Kidney epithelial cell (primary cell): Measurements from ENCODE around the gene MCM8. TPM values are rescaled to one million over a fixed set of nuclear protein-coding genes. Genes with fewer than 3 reads are reported as not detected.

ENCODE experiments used
- DNase-seq: peaks from one replicate; pipeline ENCODE4 v3.0.0-alpha.2; 2010; ENCODE audit warnings: low read depth
- H3K27me3 ChIP-seq: 2 replicates; pipeline ENCODE4 v1.6.0; 2011; ENCODE audit warnings: low read length; ENCODE audit not compliant: control insufficient read depth, insufficient read depth
- H3K36me3 ChIP-seq: 2 replicates; pipeline ENCODE4 v1.5.1; 2011; ENCODE audit warnings: low read length; ENCODE audit not compliant: control insufficient read depth, insufficient read depth
- H3K4me3 ChIP-seq: 2 replicates; pipeline ENCODE4 v1.5.1; 2011; ENCODE audit warnings: low read depth, mild to moderate bottlenecking, control low read depth, low read length
- total RNA-seq: library from RNA; depleted of rRNA; stranded (reverse); fragments of >200 nt; gene quantifications from 2 replicates; pipeline ENCODE4 v1.2.3, GENCODE V29; 2015
- TF ChIP-seq, protein P1 (sequence below): IDR thresholded peaks from 2 replicates; pipeline ENCODE4 v1.5.1; 2011; ENCODE audit warnings: mild to moderate bottlenecking, moderate library complexity, low read length, control low read depth, inconsistent platforms; ENCODE audit not compliant: insufficient read depth, poor library complexity, severe bottlenecking

MCM8 gene
- total RNA-seq, 1 donor from 2014 or later, result 6.1 TPM

DNA sequence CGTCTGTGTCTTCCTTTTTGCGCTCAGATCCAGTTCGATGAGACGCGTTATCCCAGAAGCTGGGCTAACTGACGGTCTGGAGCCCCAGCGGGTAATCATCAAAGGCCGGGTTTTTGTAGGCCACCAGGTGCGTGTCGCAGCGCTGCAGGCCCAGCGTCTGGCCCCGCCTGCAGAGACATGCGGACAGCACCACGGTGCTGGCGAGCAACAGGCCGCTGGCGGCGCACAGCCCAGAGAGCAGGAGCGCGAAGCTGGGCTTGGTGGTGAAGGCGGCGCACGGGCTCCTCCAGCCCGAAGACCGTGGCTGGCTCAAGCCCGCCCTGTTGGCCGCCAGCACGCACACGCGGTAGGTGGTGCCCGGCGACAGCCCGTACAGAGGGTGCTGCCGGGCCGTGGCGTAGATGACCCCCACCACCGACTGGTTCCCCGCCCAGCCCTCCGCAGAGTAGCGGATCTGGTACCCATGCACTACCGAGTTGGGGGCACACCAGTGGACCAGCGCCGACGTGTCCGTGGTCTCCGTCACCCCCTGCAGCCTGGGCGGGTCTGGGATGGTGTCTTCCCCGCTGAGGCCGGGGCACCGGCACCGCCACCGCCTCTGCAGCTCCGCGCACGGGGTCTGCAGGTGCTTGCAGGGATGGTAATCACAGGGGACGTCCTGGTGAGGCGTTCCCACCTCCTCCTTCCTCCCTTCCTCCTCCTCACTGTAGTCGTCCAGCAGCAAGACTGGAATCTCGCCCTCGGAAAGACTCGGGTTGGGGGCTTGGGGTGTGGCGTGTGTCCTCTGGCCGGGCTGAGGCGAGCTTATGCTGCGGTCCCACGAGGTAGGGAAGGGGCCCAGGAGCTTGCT, 90.7 kb downstream of the MCM8 start:
- Histone ChIP-seq H3K27me3 (no peaks in the 10 kb centered on the region), H3K36me3 (peaks cover 2% of the 10 kb centered on the region), H3K4me3 (no peak overlapping the region)
- TF ChIP-seq, protein P1, sequence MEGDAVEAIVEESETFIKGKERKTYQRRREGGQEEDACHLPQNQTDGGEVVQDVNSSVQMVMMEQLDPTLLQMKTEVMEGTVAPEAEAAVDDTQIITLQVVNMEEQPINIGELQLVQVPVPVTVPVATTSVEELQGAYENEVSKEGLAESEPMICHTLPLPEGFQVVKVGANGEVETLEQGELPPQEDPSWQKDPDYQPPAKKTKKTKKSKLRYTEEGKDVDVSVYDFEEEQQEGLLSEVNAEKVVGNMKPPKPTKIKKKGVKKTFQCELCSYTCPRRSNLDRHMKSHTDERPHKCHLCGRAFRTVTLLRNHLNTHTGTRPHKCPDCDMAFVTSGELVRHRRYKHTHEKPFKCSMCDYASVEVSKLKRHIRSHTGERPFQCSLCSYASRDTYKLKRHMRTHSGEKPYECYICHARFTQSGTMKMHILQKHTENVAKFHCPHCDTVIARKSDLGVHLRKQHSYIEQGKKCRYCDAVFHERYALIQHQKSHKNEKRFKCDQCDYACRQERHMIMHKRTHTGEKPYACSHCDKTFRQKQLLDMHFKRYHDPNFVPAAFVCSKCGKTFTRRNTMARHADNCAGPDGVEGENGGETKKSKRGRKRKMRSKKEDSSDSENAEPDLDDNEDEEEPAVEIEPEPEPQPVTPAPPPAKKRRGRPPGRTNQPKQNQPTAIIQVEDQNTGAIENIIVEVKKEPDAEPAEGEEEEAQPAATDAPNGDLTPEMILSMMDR, result no peak
- no peak for DNase-seq

DNA sequence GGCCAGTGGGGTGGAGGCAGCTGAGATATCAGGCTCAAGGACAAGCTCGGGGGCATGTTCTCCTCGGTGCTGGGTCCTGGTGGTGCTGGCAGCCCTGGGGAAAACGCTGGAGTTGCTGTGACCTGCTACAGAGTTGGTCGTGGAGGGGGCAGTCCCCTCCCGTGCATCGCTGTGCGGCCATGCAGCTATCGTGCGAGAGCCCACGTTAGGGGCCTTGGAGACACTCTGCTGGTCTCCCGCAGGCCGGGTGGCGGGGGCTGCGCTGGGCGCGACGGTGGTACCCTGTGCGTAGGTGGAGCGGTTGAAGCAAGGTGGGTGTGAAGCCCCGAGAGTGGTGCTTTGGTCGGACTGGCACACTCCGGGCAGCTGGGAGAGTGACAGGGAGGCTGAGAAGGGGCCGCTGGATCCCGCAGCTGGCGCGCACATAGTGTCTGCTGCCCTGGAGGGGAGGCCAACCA, 91.4 kb downstream of the MCM8 start:
- TF ChIP-seq, protein P1, result no peak
- no peak for DNase-seq
- H3K36me3 ChIP-seq, result peaks cover 2% of the 10 kb centered on the region
- H3K4me3 ChIP-seq, result no peak overlapping the region
- no peaks in the 10 kb centered on the region for H3K27me3 ChIP-seq

DNA sequence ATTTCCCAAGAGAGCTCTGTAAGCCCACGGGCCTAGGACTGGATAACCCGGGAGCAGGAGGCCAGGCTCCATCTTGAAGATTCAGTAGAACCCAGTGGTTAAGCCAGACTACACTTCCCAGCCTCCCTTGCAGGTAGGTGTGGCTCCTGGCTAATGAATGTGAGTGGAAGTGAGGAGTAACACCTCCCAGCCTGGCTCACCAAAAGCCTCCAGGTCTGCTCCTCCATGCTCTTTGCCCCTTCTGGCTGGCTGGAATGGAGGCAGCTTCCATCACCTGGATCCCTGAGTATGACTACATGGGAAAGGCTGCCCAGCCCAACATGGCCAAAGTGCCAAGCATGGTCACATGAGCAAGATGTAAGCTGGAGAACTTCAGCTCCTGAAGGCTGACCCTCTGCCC, 93.7 kb downstream of the MCM8 start:
- TF ChIP-seq, protein P1, result no peak
- Histone ChIP-seq H3K27me3 (no peaks in the 10 kb centered on the region), H3K36me3 (peaks cover 4% of the 10 kb centered on the region), H3K4me3 (no peak overlapping the region)
- no peak for DNase-seq

DNA sequence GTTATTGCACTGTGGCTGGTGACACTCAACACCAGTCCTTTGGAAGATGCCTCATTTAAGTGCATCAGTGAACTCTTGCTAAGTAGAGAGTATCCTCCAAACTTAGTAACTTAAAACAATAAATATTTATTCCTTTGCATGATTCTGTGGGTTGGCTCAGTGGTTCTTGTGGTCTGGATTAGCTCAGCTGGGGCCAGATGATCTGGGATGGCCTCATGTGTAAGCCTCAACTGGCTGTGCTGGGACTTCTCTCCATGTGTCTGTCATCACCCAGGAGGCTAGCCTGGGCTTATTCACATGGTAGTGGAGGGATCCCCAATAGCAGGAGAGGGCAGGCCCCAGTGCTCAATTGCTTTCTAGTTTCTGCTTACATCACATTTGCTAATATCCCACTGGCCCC, 95.1 kb downstream of the MCM8 start:
- TF ChIP-seq, protein P1, result no peak
- no peak for DNase-seq
- H3K4me3 ChIP-seq, result no peak overlapping the region
- H3K27me3 ChIP-seq, result no peaks in the 10 kb centered on the region
- H3K36me3 ChIP-seq, result peaks cover 4% of the 10 kb centered on the region

DNA sequence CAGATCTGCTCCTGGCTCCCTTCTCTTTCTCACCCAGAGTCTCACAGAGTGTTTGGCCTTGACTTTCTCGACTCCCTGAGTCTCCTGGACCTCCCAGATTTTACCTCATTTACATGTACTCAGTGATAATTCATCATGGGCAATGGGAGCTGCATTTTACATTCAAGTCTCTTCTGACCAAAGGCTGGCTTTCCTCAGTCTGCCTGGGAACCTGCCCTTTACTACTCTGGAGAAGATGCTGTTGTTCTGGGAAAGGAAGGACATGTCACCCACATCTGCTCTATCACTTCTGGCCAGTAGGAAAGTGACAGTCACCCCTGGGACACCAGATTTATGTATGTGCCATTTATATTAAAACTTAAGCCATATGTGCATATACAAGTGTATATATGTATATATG, 96.0 kb downstream of the MCM8 start:
- no peak for DNase-seq
- peaks cover 4% of the 10 kb centered on the region for H3K36me3 ChIP-seq
- no peak overlapping the region for H3K4me3 ChIP-seq
- H3K27me3 ChIP-seq, result no peaks in the 10 kb centered on the region
- TF ChIP-seq, protein P1, result no peak
